ENCODE results near the gene REP15. TPM values are rescaled to one million over a fixed set of nuclear protein-coding genes. Genes with fewer than 3 reads are reported as not detected.

Gene REP15
- total RNA-seq, 4 donors from 2014 or later = 1.2 to 2.5 (median 1.3) TPM

GRCh38 chr12:27688671-27689070, 7.6 kb upstream of the REP15 start:
- no peak for DNase-seq (ENCODE audit: extremely low spot score)
- Histone ChIP-seq H3K4me3 (no peak overlapping the region), H3K36me3 (peaks cover 54 to 99% (median 80%) of the 10 kb centered on the region in 4 donors), H3K4me1 (no peaks in the 10 kb centered on the region), H3K27ac (replicated peaks in 1 of 4) (no peak overlapping the region), H3K27me3 (no peaks in the 10 kb centered on the region), H3K9me3 (no peaks in the 10 kb centered on the region)
- 92% methylated on average over 3 of the region's 3 CpGs for WGBS
- intact Hi-C loops (cut with DNase I) = no loop called here
- TF ChIP-seq POLR2A (IDR thresholded peaks at IDR 0.05; ENCODE audit: low read depth) = no peak
- no peak for TF ChIP-seq EP300 (IDR thresholded peaks at IDR 0.05)
- TF ChIP-seq CTCF (IDR thresholded peaks at IDR 0.05) = no peak

- no peak overlapping the region for H3K4me3 ChIP-seq
- no peaks in the 10 kb centered on the region for H3K27me3 ChIP-seq
- intact Hi-C loops (cut with DNase I) = no loop called here
- H3K27ac ChIP-seq (replicated peaks in 1 of 4) = no peak overlapping the region
- 95% methylated on average over 13 of the region's 13 CpGs for WGBS
- H3K4me1 ChIP-seq = no peaks in the 10 kb centered on the region
- DNase-seq (ENCODE audit: extremely low spot score) = no peak
- H3K36me3 ChIP-seq = peaks cover 58 to 99% (median 81%) of the 10 kb centered on the region in 4 donors
- no peaks in the 10 kb centered on the region for H3K9me3 ChIP-seq
- TF ChIP-seq POLR2AphosphoS5 (IDR thresholded peaks at IDR 0.05) = no peak
- no peak for TF ChIP-seq CTCF (IDR thresholded peaks at IDR 0.05)
- no peak for TF ChIP-seq POLR2A (IDR thresholded peaks at IDR 0.05; ENCODE audit: low read depth)
- TF ChIP-seq EP300 (IDR thresholded peaks at IDR 0.05) = no peak
Observed at GRCh38 chr12:27689558-27690180, 6.6 kb upstream of the REP15 start.

GRCh38 chr12:27693403-27693802, 2.8 kb upstream of the REP15 start:
- WGBS = 88% methylated on average over 2 of the region's 2 CpGs
- intact Hi-C loops (cut with DNase I) = no loop called here
- TF ChIP-seq CTCF (IDR thresholded peaks at IDR 0.05) = no peak
- TF ChIP-seq POLR2A (IDR thresholded peaks at IDR 0.05; ENCODE audit: low read depth) = no peak
- no peak for TF ChIP-seq POLR2AphosphoS5 (IDR thresholded peaks at IDR 0.05)
- no peak for TF ChIP-seq EP300 (IDR thresholded peaks at IDR 0.05)
- Histone ChIP-seq H3K4me3 (no peak overlapping the region), H3K27ac (replicated peaks in 1 of 4) (no peak overlapping the region), H3K4me1 (no peaks in the 10 kb centered on the region), H3K27me3 (no peaks in the 10 kb centered on the region), H3K36me3 (peaks cover 44 to 89% (median 77%) of the 10 kb centered on the region in 4 donors), H3K9me3 (no peaks in the 10 kb centered on the region)
- DNase-seq (ENCODE audit: extremely low spot score) = no peak

- peaks cover 23 to 66% (median 55%) of the 10 kb centered on the region in 4 donors for H3K36me3 ChIP-seq
Observed at GRCh38 chr12:27695556-27696292, 523 bp upstream of the REP15 start.

More at GRCh38 chr12:27695556-27696292, 523 bp upstream of the REP15 start:
- H3K27ac ChIP-seq (replicated peaks in 1 of 4) = no peak overlapping the region
- H3K4me3 ChIP-seq = no peak overlapping the region
- intact Hi-C loops (cut with DNase I) = no loop called here
- 95% methylated on average over 6 of the region's 6 CpGs for WGBS
- H3K4me1 ChIP-seq = no peaks in the 10 kb centered on the region
- no peaks in the 10 kb centered on the region for H3K9me3 ChIP-seq
- no peaks in the 10 kb centered on the region for H3K27me3 ChIP-seq
- TF ChIP-seq EP300 (IDR thresholded peaks at IDR 0.05) (no peak), CTCF (IDR thresholded peaks at IDR 0.05) (no peak), POLR2A (IDR thresholded peaks at IDR 0.05; ENCODE audit: low read depth) (no peak), POLR2AphosphoS5 (IDR thresholded peaks at IDR 0.05) (no peak)
- DNase-seq (ENCODE audit: extremely low spot score) = no peak
